ENCODE results near the gene ANAPC15. TPM values are rescaled to one million over a fixed set of nuclear protein-coding genes. Genes with fewer than 3 reads are reported as not detected.

ANAPC15 gene
- total and polyA plus RNA-seq, 2 experiments from 2014 or later: 52.1 to 117 TPM

GRCh38 chr11:72146625-72147024 is 34.1 kb upstream of the ANAPC15 start:
- DNase-seq (ENCODE audit: low spot score) (no peak), ATAC-seq (no peak)
- Histone ChIP-seq H3K4me1 (ENCODE audit: insufficient read depth) (no peaks in the 10 kb centered on the region), H3K27ac (ENCODE audit: low read depth) (no peak overlapping the region), H3K9me2 (ENCODE audit: insufficient read depth) (no peaks in the 10 kb centered on the region), H3K4me3 (no peak overlapping the region), H2AFZ (no peak overlapping the region), H3F3A (replicated peaks; ENCODE audit: low read depth) (no peaks in the 10 kb centered on the region), H4K20me1 (replicated peaks; ENCODE audit: insufficient read depth) (no peaks in the 10 kb centered on the region), H3K79me2 (replicated peaks; ENCODE audit: insufficient read depth) (no peaks in the 10 kb centered on the region), H3K4me2 (no peak overlapping the region), H3K27me3 (ENCODE audit: insufficient read depth) (no peaks in the 10 kb centered on the region), H3K36me3 (ENCODE audit: insufficient read depth) (no peaks in the 10 kb centered on the region)
- H3K36me3 Mint-ChIP-seq (ENCODE audit: low read depth): no peaks in the 10 kb centered on the region
- peaks cover 2% of the 10 kb centered on the region; the same call in 1 of the 3 replicates for H3K9me3 Mint-ChIP-seq
- no peak for TF ChIP-seq CTCF (conservative IDR thresholded peaks at IDR 0.05; ENCODE audit: low read depth in 2 of 2)
- no peak for TF ChIP-seq CREB1 (CRISPR knock-in tag; IDR thresholded peaks at IDR 0.05; ENCODE audit: low read depth)
- no peak for TF ChIP-seq JUNB (IDR thresholded peaks at IDR 0.05; ENCODE audit: unreplicated experiment)
- no peak for TF ChIP-seq STAT1 (IDR thresholded peaks at IDR 0.05; ENCODE audit: unreplicated experiment)
- TF ChIP-seq EZH2phosphoT487 (IDR thresholded peaks at IDR 0.05; ENCODE audit: unreplicated experiment): no peak
- TF ChIP-seq EZH2 (IDR thresholded peaks at IDR 0.05; ENCODE audit: low read depth, unreplicated experiment): no peak
- TF ChIP-seq REST (IDR thresholded peaks at IDR 0.05; ENCODE audit: unreplicated experiment): no peak
- TF ChIP-seq NANOG (IDR thresholded peaks at IDR 0.05; ENCODE audit: borderline replicate concordance): no peak
- no peak for TF ChIP-seq ZNF331 (CRISPR knock-in tag; IDR thresholded peaks at IDR 0.05; ENCODE audit: low read depth)
- no peak for TF ChIP-seq ZNF462 (CRISPR knock-in tag; IDR thresholded peaks at IDR 0.05)
- no peak for TF ChIP-seq ETS1 (IDR thresholded peaks at IDR 0.05)
- H3K27me3 Mint-ChIP-seq (ENCODE audit: insufficient read depth, low read depth, poor library complexity): no peaks in the 10 kb centered on the region
- H3K4me3 Mint-ChIP-seq: no peak overlapping the region
- H3K4me1 Mint-ChIP-seq: peaks cover 2% of the 10 kb centered on the region; the same call in 1 of the 3 replicates
- H3K27ac Mint-ChIP-seq: no peak overlapping the region

Data from GM23338 (cell line).